Measurements from ENCODE around the gene FRMPD4.

Gene FRMPD4

GRCh38 chrX:12349201-12349600, 210.9 kb downstream of the FRMPD4 start:
- POLR2A ChIA-PET (ENCODE audit: low non-redundant PET), result no interaction called here
- no peak overlapping the region for H3K27ac ChIP-seq
- no peak for TF ChIP-seq CTCF (conservative IDR thresholded peaks at IDR 0.05; ENCODE audit: low read depth)
- CTCF ChIA-PET, result interaction anchor here (0.7 kb wide), 1 partner anchor 433 kb away, joined by 4 read pairs; no protein-coding TSS in a partner anchor
- DNase-seq (ENCODE audit: low spot score), result no peak

GRCh38 chrX:12352922-12353321, 214.6 kb downstream of the FRMPD4 start:
- DNase-seq (ENCODE audit: low spot score), result no peak
- POLR2A ChIA-PET (ENCODE audit: low non-redundant PET), result no interaction called here
- CTCF ChIA-PET, result no interaction called here
- H3K27ac ChIP-seq, result no peak overlapping the region
- TF ChIP-seq CTCF (conservative IDR thresholded peaks at IDR 0.05; ENCODE audit: low read depth), result no peak

- H3K27ac ChIP-seq, result no peak overlapping the region
- peak; percentile 18 for DNase-seq (ENCODE audit: low spot score)
- TF ChIP-seq CTCF (conservative IDR thresholded peaks at IDR 0.05; ENCODE audit: low read depth), result no peak
- POLR2A ChIA-PET (ENCODE audit: low non-redundant PET), result no interaction called here
- CTCF ChIA-PET, result no interaction called here
These were observed 222.1 kb downstream of the FRMPD4 start for GRCh38 chrX:12360383-12360782.

DNA sequence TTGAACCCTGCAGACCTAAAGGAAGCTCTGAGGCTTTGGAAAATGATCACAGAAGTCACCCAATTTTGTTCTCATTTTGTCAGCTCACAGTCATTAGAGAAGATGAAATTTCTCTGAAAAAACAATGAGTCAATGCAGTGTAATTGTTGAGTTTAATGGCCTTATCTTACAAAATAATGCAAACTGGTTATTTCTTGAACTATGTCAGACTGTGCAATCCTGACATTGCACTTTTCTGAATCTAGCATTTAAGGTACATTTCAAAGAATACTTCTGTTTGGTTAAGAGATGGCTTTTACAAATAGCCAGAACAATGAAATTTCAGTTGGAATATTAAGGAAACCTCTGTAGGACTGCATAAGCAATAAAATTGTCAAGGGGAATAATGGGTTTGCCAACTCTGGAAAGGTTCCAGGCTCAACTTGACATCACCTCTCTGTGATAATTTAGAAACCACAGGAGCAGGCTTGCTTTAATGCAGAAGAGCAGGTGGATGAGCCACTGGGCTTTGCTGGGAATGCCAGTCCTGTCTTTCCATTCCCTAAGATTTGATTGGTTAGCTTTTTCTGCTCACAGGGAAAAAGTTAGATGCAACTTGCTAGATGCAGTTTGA, 222.8 kb downstream of the FRMPD4 start:
- POLR2A ChIA-PET (ENCODE audit: low non-redundant PET), result no interaction called here
- CTCF ChIA-PET, result no interaction called here
- H3K27ac ChIP-seq, result no peak overlapping the region
- no peak for DNase-seq (ENCODE audit: low spot score)
- no peak for TF ChIP-seq CTCF (conservative IDR thresholded peaks at IDR 0.05; ENCODE audit: low read depth)

DNA sequence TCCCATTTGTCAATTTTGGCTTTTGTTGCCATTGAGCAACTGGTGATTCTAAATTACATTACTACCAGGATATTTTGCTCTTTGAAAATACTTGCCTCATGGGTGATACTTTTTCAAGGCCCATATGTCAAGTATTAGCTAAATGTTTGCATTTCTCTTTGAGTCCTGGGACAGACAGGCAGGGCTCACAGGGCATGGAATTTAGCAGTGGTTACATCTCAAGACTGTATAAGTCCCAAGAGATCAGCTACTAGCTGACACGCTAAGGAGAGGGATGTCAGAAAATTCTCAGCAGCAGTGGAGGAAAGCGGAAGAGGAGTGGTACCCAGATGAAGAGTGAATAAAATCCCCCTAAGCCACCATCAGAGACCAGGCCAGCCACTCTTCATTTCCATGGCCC, 224.9 kb downstream of the FRMPD4 start:
- H3K27ac ChIP-seq, result no peak overlapping the region
- DNase-seq (ENCODE audit: low spot score), result no peak
- ChIA-PET CTCF (no interaction called here), POLR2A (ENCODE audit: low non-redundant PET) (no interaction called here)
- no peak for TF ChIP-seq CTCF (conservative IDR thresholded peaks at IDR 0.05; ENCODE audit: low read depth)

DNA sequence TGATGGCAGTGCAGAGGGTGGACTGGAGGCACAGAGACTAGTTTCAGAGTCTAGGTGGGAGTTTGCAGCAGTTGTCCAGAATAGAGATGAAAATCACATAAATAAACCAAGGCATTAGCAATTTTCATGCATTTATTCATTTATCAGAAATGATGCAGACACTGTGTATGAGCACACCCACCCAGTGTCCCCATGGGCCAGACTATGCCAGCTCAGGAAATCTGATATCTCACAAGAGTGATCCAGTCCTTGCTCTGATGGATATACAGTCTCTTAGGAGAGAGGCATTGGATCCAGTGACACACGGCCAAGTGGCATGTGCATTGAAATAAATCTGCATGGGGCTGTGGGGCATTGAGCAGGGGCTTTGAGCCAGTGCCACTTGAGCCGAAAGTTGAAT, 228.2 kb downstream of the FRMPD4 start:
- POLR2A ChIA-PET (ENCODE audit: low non-redundant PET), result no interaction called here
- no peak for TF ChIP-seq CTCF (conservative IDR thresholded peaks at IDR 0.05; ENCODE audit: low read depth)
- DNase-seq (ENCODE audit: low spot score), result no peak
- no peak overlapping the region for H3K27ac ChIP-seq
- CTCF ChIA-PET, result no interaction called here

Measured in RWPE1 (cell line).